ENCODE data around the gene PGAP1. TPM values are rescaled to one million over a fixed set of nuclear protein-coding genes. Genes with fewer than 3 reads are reported as not detected.

The PGAP1 gene
- total RNA-seq, 3 donors from 2014 or later: 5.7 to 7.5 (median 6.5) TPM

GRCh38 chr2:196899976-196900375 is 26.5 kb downstream of the PGAP1 start:
- no peak overlapping the region for H3K4me3 Mint-ChIP-seq
- no peaks in the 10 kb centered on the region for H3K27me3 Mint-ChIP-seq (ENCODE audit: low read depth)
- no peaks in the 10 kb centered on the region for H3K4me1 Mint-ChIP-seq (ENCODE audit: low read depth)
- DNase-seq: no peak
- no peaks in the 10 kb centered on the region for H3K9me3 Mint-ChIP-seq
- ATAC-seq: no peak
- H3K36me3 Mint-ChIP-seq (ENCODE audit: insufficient read depth): peaks cover 30% of the 10 kb centered on the region

DNA sequence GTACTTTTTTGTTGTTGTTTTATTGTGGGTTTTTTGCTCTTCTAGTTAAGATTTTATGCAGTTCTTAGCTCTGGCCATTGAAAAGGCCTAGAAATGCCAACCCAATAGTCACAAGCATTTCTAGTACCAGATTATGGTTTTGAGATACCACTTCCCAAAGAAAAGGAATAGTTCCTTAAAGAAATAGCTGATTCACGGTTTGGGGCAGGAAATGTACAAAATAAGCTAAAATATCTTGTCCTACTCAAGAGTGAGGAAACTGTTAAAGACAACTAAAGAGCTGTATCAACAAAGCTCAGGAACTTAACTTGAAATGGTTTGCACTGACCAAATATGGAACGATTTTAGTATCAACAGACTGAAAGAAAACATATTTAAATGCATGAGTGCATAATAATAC is 35.4 kb downstream of the PGAP1 start:
- ATAC-seq (no peak), DNase-seq (no peak)
- Mint-ChIP-seq H3K4me1 (ENCODE audit: low read depth) (no peaks in the 10 kb centered on the region), H3K4me3 (no peak overlapping the region), H3K27me3 (ENCODE audit: low read depth) (no peaks in the 10 kb centered on the region), H3K36me3 (ENCODE audit: insufficient read depth) (peaks cover 33% of the 10 kb centered on the region), H3K9me3 (no peaks in the 10 kb centered on the region)

DNA sequence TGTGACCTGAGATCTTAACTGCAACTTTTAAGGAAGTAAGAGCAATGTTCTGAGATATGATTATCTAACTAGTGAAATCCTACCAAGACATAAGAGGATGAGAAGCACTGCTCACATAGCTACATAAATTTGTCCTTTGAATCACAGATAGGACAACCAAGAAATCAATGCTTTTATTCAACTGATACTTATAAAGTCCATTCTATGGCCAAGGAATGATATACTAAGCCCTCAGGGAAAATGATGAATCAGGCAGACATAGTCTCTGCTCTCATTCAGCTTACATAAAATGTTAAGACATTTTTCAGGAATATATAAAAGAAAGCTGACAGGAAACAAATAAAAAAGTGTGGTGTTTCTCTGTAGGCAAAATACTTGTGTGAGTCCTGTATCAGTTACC is 39.1 kb downstream of the PGAP1 start:
- ATAC-seq: no peak
- no peaks in the 10 kb centered on the region for H3K4me1 Mint-ChIP-seq (ENCODE audit: low read depth)
- no peak for DNase-seq
- H3K4me3 Mint-ChIP-seq: no peak overlapping the region
- peaks cover 33% of the 10 kb centered on the region for H3K36me3 Mint-ChIP-seq (ENCODE audit: insufficient read depth)
- H3K9me3 Mint-ChIP-seq: peaks cover 2% of the 10 kb centered on the region
- no peaks in the 10 kb centered on the region for H3K27me3 Mint-ChIP-seq (ENCODE audit: low read depth)

GRCh38 chr2:196884368-196884767 is 42.1 kb downstream of the PGAP1 start:
- Mint-ChIP-seq H3K27me3 (ENCODE audit: low read depth) (no peaks in the 10 kb centered on the region), H3K9me3 (peaks cover 12% of the 10 kb centered on the region), H3K4me1 (ENCODE audit: low read depth) (no peaks in the 10 kb centered on the region), H3K4me3 (no peak overlapping the region), H3K36me3 (ENCODE audit: insufficient read depth) (peaks cover 40% of the 10 kb centered on the region)
- DNase-seq (no peak), ATAC-seq (no peak)

DNA sequence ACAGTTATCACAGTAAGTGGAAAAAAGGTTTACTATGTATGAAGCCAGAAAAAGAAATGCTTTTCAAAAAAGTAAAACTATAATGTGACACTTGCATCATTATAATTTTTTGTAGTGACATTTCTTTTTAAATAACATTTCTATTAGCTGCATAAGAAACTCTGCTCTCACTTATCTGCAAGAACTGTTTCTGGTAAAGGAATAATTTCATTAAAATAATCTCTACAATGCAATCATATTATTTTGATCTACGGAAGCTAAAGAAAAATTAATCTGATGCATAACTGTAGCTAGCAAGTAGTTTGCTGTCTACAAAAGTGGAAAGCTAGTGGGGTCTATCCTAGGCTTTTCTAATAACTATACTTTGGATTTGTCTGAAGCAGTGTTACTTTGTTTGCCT is 50.1 kb downstream of the PGAP1 start:
- ATAC-seq (no peak), DNase-seq (no peak)
- H3K4me1 Mint-ChIP-seq (ENCODE audit: low read depth): peaks cover 2% of the 10 kb centered on the region
- peaks cover 6% of the 10 kb centered on the region for H3K9me3 Mint-ChIP-seq
- H3K27me3 Mint-ChIP-seq (ENCODE audit: low read depth): no peaks in the 10 kb centered on the region
- no peak overlapping the region for H3K4me3 Mint-ChIP-seq
- H3K36me3 Mint-ChIP-seq (ENCODE audit: insufficient read depth): peaks cover 23% of the 10 kb centered on the region

GRCh38 chr2:196875414-196875813 is 51.1 kb downstream of the PGAP1 start:
- H3K27me3 Mint-ChIP-seq (ENCODE audit: low read depth): no peaks in the 10 kb centered on the region
- DNase-seq: no peak
- no peaks in the 10 kb centered on the region for H3K9me3 Mint-ChIP-seq
- no peak for ATAC-seq
- H3K4me1 Mint-ChIP-seq (ENCODE audit: low read depth): peaks cover 2% of the 10 kb centered on the region
- no peak overlapping the region for H3K4me3 Mint-ChIP-seq
- peaks cover 19% of the 10 kb centered on the region for H3K36me3 Mint-ChIP-seq (ENCODE audit: insufficient read depth)

DNA sequence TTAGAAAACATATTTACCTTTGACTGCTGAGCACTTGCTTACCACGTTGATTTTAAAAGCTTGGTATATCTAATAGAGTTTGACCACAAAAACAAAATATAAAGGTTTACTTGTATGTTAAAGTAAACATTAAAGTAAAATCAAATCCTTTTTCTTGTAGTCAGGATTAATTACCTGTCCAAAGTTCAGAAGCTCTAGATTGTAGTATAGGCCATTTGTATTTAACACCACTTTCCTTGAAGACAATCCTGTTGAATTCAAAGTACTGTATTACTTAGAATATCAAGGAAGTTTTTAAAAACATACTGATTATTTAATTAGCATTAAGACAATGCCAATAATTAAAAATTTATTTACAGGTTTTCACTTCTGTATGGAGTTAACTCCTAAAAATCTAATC is 53.0 kb downstream of the PGAP1 start:
- ATAC-seq (no peak), DNase-seq (no peak)
- no peaks in the 10 kb centered on the region for H3K27me3 Mint-ChIP-seq (ENCODE audit: low read depth)
- peaks cover 2% of the 10 kb centered on the region for H3K4me1 Mint-ChIP-seq (ENCODE audit: low read depth)
- H3K4me3 Mint-ChIP-seq: no peak overlapping the region
- peaks cover 14% of the 10 kb centered on the region for H3K36me3 Mint-ChIP-seq (ENCODE audit: insufficient read depth)
- H3K9me3 Mint-ChIP-seq: no peaks in the 10 kb centered on the region

- Mint-ChIP-seq H3K36me3 (ENCODE audit: insufficient read depth) (peaks cover 28% of the 10 kb centered on the region), H3K9me3 (peaks cover 6% of the 10 kb centered on the region), H3K27me3 (ENCODE audit: low read depth) (no peaks in the 10 kb centered on the region), H3K4me1 (ENCODE audit: low read depth) (no peaks in the 10 kb centered on the region), H3K4me3 (no peak overlapping the region)
- ATAC-seq (no peak), DNase-seq (no peak)
Observed at GRCh38 chr2:196854629-196855028, 71.9 kb downstream of the PGAP1 start.

DNA sequence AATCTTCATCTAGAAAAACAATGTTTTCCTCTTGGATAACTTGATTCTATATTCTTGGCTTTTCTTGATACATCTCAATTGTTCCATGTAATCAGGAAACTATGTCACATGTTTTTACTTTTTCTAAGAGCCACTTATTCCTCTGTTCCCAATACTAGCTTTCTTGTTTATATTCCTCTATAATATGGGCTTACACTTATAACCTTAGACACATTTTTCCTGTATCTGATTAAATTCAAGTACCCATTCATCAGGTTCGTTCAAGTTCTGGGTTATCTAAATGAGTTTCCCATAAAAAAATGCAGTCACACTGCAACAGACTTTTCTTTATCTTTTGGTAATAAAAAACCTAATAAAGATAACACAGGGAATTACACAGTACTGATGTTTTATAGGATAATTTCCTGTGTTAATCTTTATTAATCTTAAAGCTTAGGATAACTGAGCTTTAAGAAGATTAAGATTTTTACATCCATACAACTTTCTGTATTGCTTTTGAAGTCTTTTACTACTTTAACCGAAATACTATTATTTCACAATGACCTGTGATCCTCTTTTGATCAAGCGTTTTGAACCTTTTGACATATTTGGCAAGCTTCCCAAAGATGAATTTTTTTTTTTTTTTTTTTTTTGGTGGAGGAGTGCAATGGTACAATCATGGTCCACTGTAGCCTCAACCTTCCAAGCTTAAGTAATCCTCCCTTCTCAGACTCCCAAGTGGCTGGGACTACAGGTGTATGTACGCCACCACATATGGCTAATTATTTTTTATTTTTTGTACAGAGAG is 73.0 kb downstream of the PGAP1 start:
- Mint-ChIP-seq H3K36me3 (ENCODE audit: insufficient read depth) (peaks cover 18% of the 10 kb centered on the region), H3K27me3 (ENCODE audit: low read depth) (no peaks in the 10 kb centered on the region), H3K9me3 (no peaks in the 10 kb centered on the region), H3K4me1 (ENCODE audit: low read depth) (no peaks in the 10 kb centered on the region), H3K4me3 (no peak overlapping the region)
- DNase-seq (no peak), ATAC-seq (no peak)

DNA sequence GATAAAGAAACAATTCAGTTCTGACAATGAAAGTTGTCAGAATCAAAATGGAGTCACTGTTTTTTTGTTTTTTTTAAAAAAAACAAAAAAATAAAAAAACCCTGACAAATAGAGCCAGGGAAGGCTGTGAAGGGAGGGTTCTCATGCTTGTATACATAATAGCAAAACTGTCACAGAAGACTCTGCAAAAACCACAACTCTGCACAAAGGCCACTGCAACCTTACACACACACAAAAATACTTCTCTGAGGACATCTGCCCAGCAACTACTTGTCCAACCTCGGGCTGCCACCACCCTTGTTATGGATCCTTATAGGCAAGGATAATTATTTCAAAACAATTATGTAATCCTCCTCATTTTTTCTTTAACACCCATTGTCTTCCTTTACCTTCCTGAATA is 75.4 kb downstream of the PGAP1 start:
- H3K27me3 Mint-ChIP-seq (ENCODE audit: low read depth): no peaks in the 10 kb centered on the region
- H3K36me3 Mint-ChIP-seq (ENCODE audit: insufficient read depth): peaks cover 15% of the 10 kb centered on the region
- no peak overlapping the region for H3K4me3 Mint-ChIP-seq
- H3K9me3 Mint-ChIP-seq: no peaks in the 10 kb centered on the region
- peaks cover 4% of the 10 kb centered on the region for H3K4me1 Mint-ChIP-seq (ENCODE audit: low read depth)
- ATAC-seq: no peak
- no peak for DNase-seq

DNA sequence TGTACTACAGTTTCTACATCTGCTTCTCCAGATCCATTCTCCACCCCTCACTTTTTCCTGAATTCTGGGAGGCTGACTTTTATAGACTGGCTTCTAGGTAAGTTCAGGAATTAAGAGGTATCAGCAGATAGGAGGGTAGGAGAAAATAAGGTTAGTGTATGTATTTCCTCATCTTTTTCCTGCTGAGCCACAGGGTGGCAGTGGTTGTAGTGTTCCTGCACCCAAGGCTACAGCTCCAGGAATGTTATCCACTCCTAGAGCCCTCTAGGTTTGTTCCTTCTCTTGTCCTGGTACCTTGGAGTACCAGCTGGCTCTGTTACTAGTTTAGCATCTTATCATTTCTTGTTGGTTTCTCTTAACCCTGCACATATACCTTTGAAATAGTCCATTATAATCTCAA is 76.6 kb downstream of the PGAP1 start:
- Mint-ChIP-seq H3K36me3 (ENCODE audit: insufficient read depth) (peaks cover 21% of the 10 kb centered on the region), H3K4me1 (ENCODE audit: low read depth) (peaks cover 4% of the 10 kb centered on the region), H3K4me3 (no peak overlapping the region), H3K9me3 (no peaks in the 10 kb centered on the region), H3K27me3 (ENCODE audit: low read depth) (no peaks in the 10 kb centered on the region)
- no peak for DNase-seq
- no peak for ATAC-seq

DNA sequence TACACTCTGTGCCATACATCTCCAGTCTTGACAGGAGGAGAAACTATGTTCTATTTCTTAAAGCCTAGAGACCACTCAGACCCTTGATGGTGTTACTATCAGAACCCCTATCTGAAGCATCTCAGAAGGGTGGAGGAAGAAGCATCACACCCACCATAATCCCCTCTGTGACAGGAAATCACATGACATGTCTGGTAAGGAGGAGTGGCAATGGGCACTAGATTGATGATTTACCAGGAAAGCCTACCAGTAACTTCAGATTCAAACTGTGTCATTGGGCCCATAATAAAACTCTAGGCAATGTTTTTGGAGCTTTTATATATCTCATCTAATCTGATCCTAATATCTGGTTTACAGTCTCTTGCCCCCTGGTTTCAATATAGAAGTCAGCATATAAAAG is 80.2 kb downstream of the PGAP1 start:
- Mint-ChIP-seq H3K27me3 (ENCODE audit: low read depth) (no peaks in the 10 kb centered on the region), H3K36me3 (ENCODE audit: insufficient read depth) (peaks cover 19% of the 10 kb centered on the region), H3K9me3 (no peaks in the 10 kb centered on the region), H3K4me1 (ENCODE audit: low read depth) (peaks cover 4% of the 10 kb centered on the region), H3K4me3 (no peak overlapping the region)
- no peak for DNase-seq
- ATAC-seq: no peak

DNA sequence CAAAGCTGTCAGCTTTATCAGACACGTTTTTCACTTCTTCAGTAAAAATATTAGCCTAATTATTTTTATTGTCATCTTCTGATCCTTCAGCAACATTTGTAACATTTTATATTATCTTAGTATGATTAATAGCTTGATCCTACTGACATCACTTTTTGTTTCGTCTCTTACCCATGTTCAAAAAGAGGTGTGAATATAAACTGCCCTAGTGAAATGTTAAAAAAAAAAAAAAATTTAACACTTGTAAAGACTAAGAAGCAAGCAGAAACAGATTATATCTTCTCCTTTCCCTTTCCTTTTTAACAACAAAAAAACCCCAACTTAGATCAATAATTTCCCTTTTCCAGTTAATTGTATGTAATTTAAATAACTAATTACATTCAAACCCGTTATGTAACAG is 81.1 kb downstream of the PGAP1 start:
- Mint-ChIP-seq H3K4me1 (ENCODE audit: low read depth) (peaks cover 4% of the 10 kb centered on the region), H3K9me3 (no peaks in the 10 kb centered on the region), H3K4me3 (no peak overlapping the region), H3K27me3 (ENCODE audit: low read depth) (no peaks in the 10 kb centered on the region), H3K36me3 (ENCODE audit: insufficient read depth) (peaks cover 23% of the 10 kb centered on the region)
- DNase-seq (no peak), ATAC-seq (no peak)

DNA sequence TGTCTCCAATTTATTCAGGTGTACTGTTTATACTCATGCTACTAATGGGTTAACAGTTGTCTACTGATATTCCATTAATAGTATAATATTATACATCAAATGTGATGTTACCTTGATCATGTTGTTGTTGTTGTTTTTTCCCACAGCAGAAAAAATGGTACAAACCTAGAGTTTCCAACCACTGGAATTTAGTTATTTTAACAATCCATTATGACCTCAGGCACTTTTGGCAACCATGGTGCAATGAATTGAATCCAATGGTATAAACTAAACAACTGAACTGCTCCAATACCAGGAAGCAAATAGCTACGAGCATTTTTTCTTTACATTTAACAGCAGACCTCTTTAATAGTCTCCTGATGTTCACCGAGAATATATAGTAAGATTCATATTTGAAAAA is 86.3 kb downstream of the PGAP1 start:
- Mint-ChIP-seq H3K4me1 (ENCODE audit: low read depth) (no peaks in the 10 kb centered on the region), H3K27me3 (ENCODE audit: low read depth) (no peaks in the 10 kb centered on the region), H3K36me3 (ENCODE audit: insufficient read depth) (peaks cover 10% of the 10 kb centered on the region), H3K9me3 (no peaks in the 10 kb centered on the region), H3K4me3 (no peak overlapping the region)
- ATAC-seq (no peak), DNase-seq (no peak)

GRCh38 chr2:196839574-196839973 is 86.9 kb downstream of the PGAP1 start:
- Mint-ChIP-seq H3K36me3 (ENCODE audit: insufficient read depth) (peaks cover 10% of the 10 kb centered on the region), H3K9me3 (no peaks in the 10 kb centered on the region), H3K4me1 (ENCODE audit: low read depth) (no peaks in the 10 kb centered on the region), H3K27me3 (ENCODE audit: low read depth) (no peaks in the 10 kb centered on the region), H3K4me3 (no peak overlapping the region)
- no peak for ATAC-seq
- DNase-seq: no peak

All from activated T-cell treated with anti-CD3 and anti-CD28 coated beads, Interleukin-2, amount 50 U/mL, for 4 hours (primary cell).